IMR-90 (cell line): Measurements from ENCODE around the gene QPRT. TPM values are rescaled to one million over a fixed set of nuclear protein-coding genes. Genes with fewer than 3 reads are reported as not detected.

Source experiments
- ATAC-seq: fragments of 200-7000 bp; cut with Tn5 transposase; 2 replicates; pipeline ENCODE4 v1.9.1; 2020; ENCODE audit warnings: low read depth, mild to moderate bottlenecking, moderate library complexity
- BruUV-seq: library from RNA; stranded (reverse); fragments of 400-500 nt; replicated peaks from 2 replicates; lab custom pipeline; 2021; lab: Mats Ljungman, UMichigan
- CTCF ChIA-PET: fragments of 300-600 bp; formaldehyde crosslinking; extraction: SDS; loops from one replicate; lab custom pipeline; 2021; ENCODE audit warnings: antibody characterized with exemption; lab: Yijun Ruan, JAX
- POLR2A ChIA-PET: fragments of 300-600 bp; sonication (Branson Sonifier 250); formaldehyde crosslinking; loops from one replicate; lab custom pipeline; 2022; ENCODE audit warnings: antibody characterized with exemption; ENCODE audit not compliant: unreplicated experiment; lab: Charles Lee
- DNase-seq: peaks from one replicate; pipeline ENCODE4 v3.0.0; 2013
- H2AFZ ChIP-seq: replicated peaks from 2 replicates; pipeline ENCODE3; 2013; ENCODE audit warnings: low read length, mild to moderate bottlenecking; ENCODE audit not compliant: poor library complexity
- H2AK5ac ChIP-seq: 2 replicates; pipeline ENCODE4 v1.6.1; 2013; ENCODE audit warnings: low read depth, low read length, inconsistent platforms
- H2AK9ac ChIP-seq: replicated peaks from 2 replicates; pipeline ENCODE3; 2013; ENCODE audit warnings: mild to moderate bottlenecking, low read depth, low read length, moderate library complexity; ENCODE audit not compliant: poor library complexity
- H2BK120ac ChIP-seq: 2 replicates; pipeline ENCODE4 v1.6.1; 2013; ENCODE audit warnings: low read depth, low read length, inconsistent platforms
- H2BK15ac ChIP-seq: 3 replicates; pipeline ENCODE4 v1.6.1; 2013; ENCODE audit warnings: low read depth, low read length, inconsistent platforms
- H2BK20ac ChIP-seq: 2 replicates; pipeline ENCODE4 v1.6.1; 2013; ENCODE audit warnings: low read depth, mild to moderate bottlenecking, inconsistent platforms, low read length, moderate library complexity
- H2BK5ac ChIP-seq: 2 replicates; pipeline ENCODE4 v1.6.1; 2013; ENCODE audit warnings: mild to moderate bottlenecking, low read depth, low read length, inconsistent platforms; ENCODE audit not compliant: poor library complexity, severe bottlenecking
- H3K14ac ChIP-seq: replicated peaks from 2 replicates; pipeline ENCODE4 v1.6.1; 2013; ENCODE audit warnings: low read depth, low read length, inconsistent platforms
- H3K18ac ChIP-seq: 2 replicates; pipeline ENCODE4 v1.6.1; 2013; ENCODE audit warnings: low read depth, low read length, control low read depth
- H3K23ac ChIP-seq: 2 replicates; pipeline ENCODE4 v1.6.1; 2013; ENCODE audit warnings: low read depth, low read length, inconsistent platforms
- H3K27ac ChIP-seq: 2 replicates; pipeline ENCODE4 v1.5.1; 2013; ENCODE audit warnings: mild to moderate bottlenecking, control low read depth, low read length; ENCODE audit not compliant: insufficient read depth
- H3K27me3 ChIP-seq: 2 replicates; pipeline ENCODE4 v1.6.1; 2013; ENCODE audit warnings: low read length; ENCODE audit not compliant: control insufficient read depth, insufficient read depth
- H3K36me3 ChIP-seq: 2 replicates; pipeline ENCODE4 v1.6.1; 2013; ENCODE audit warnings: low read length, mixed read lengths; ENCODE audit not compliant: control insufficient read depth, insufficient read depth
- H3K4ac ChIP-seq: 2 replicates; pipeline ENCODE4 v1.6.1; 2013; ENCODE audit warnings: low read depth, low read length, inconsistent platforms
- H3K4me1 ChIP-seq: 2 replicates; pipeline ENCODE4 v1.6.1; 2013; ENCODE audit warnings: low read length, mixed read lengths; ENCODE audit not compliant: control insufficient read depth, insufficient read depth
- H3K4me2 ChIP-seq: 2 replicates; pipeline ENCODE4 v1.6.1; 2013; ENCODE audit warnings: low read depth, mild to moderate bottlenecking, control low read depth, low read length, moderate library complexity
- H3K4me3 ChIP-seq: 2 replicates; pipeline ENCODE4 v1.5.1; 2013; ENCODE audit warnings: low read depth, mild to moderate bottlenecking, control low read depth, low read length, moderate library complexity; ENCODE audit not compliant: insufficient read depth
- H3K56ac ChIP-seq: 2 replicates; pipeline ENCODE4 v1.6.1; 2013; ENCODE audit warnings: low read length, inconsistent platforms; ENCODE audit not compliant: insufficient read depth; ENCODE audit errors: extremely low read depth
- H3K79me1 ChIP-seq, 2 experiments: 2 replicates each; pipeline ENCODE4 v1.6.1; 2013; ENCODE audit warnings: low read length in 2 of 2, inconsistent platforms in 1 of 2, low read depth in 1 of 2
- H3K9ac ChIP-seq: 2 replicates; pipeline ENCODE4 v1.6.1; 2013; ENCODE audit warnings: low read depth, low read length, control low read depth
- H3K9me1 ChIP-seq: 2 replicates; pipeline ENCODE4 v1.6.1; 2013; ENCODE audit warnings: low read length, inconsistent platforms; ENCODE audit not compliant: insufficient read depth
- H3K9me3 ChIP-seq: 2 replicates; pipeline ENCODE4 v1.6.1; 2013; ENCODE audit warnings: low read length; ENCODE audit not compliant: control insufficient read depth, insufficient read depth
- H4K20me1 ChIP-seq: 2 replicates; pipeline ENCODE4 v1.6.1; 2013; ENCODE audit warnings: low read length, inconsistent platforms; ENCODE audit not compliant: insufficient read depth
- H4K5ac ChIP-seq: 2 replicates; pipeline ENCODE4 v1.6.1; 2013; ENCODE audit warnings: mild to moderate bottlenecking, low read depth, low read length, control low read depth
- H4K8ac ChIP-seq, 2 experiments: 2 replicates each; pipeline ENCODE4 v1.6.1; 2013; ENCODE audit warnings: low read depth in 2 of 2, low read length in 2 of 2, control low read depth in 1 of 2, inconsistent platforms in 1 of 2
- H4K91ac ChIP-seq: 2 replicates; pipeline ENCODE4 v1.6.1; 2013; ENCODE audit warnings: low read depth, low read length, inconsistent platforms; ENCODE audit not compliant: insufficient read depth
- CEBPB ChIP-seq: IDR thresholded peaks from 2 replicates; pipeline ENCODE4 v1.6.1; 2012; ENCODE audit warnings: low read depth, low read length, improper control_type of control experiment
- MXI1 ChIP-seq: IDR thresholded peaks from 2 replicates; pipeline ENCODE4 v1.6.1; 2012; ENCODE audit warnings: low read depth, mild to moderate bottlenecking, low read length, moderate library complexity, borderline replicate concordance
- WGBS, 2 experiments: methylation state at CpG; one replicate each; pipeline versions ENCODE4 v1.1.5 to v1.1.7; 2013; ENCODE audit warnings: missing lambda C conversion rate in 2 of 2; ENCODE audit not compliant: insufficient read length in 1 of 2; ENCODE audit errors: extremely low coverage in 2 of 2; 5-methylcytosine and 5-hydroxymethylcytosine counted together
- dilution Hi-C: fragments of 300-500 bp; cut with HindIII; formaldehyde crosslinking; loops from one replicate; pipeline ENCODE4 v1.14.3; 2018; ENCODE audit warnings: low sequenced_read_pairs; ENCODE audit not compliant: unreplicated experiment
- in situ Hi-C: fragments of 300-500 bp; cut with MboI; formaldehyde crosslinking; loops from 3 replicates; pipeline ENCODE4 v1.14.3; 2019; ENCODE audit warnings: low sequenced_read_pairs, inconsistent platforms, mixed read lengths
- intact Hi-C: fragments of 100-400 bp; cut with micrococcal nuclease; formaldehyde crosslinking; loops from 2 replicates; pipeline ENCODE4 v1.10.0; 2022
- polyA plus RNA-seq, 3 experiments: library from polyadenylated mRNA; depleted of rRNA; stranded (reverse); fragments of >200 nt; gene quantifications; 2 replicates each; pipeline ENCODE4 v1.2.3, GENCODE V29; 2012; ENCODE audit warnings: low replicate concordance in 1 of 3
- total RNA-seq: library from RNA; depleted of rRNA; stranded (reverse); fragments of >200 nt; gene quantifications from 2 replicates; pipeline ENCODE4 v1.2.3, GENCODE V29; 2012
- TF ChIP-seq, protein P1 (sequence below): conservative IDR thresholded peaks from 2 replicates; pipeline ENCODE4 v1.5.1; 2012; ENCODE audit warnings: mild to moderate bottlenecking, low read depth, low read length, improper control_type of control experiment

QPRT gene
- total and polyA plus RNA-seq, 2 of the 4 experiments (the other 2 are of a cell fraction) = 3.4 to 6.3 TPM

- dilution Hi-C loops (no loop called here), intact Hi-C loops (loop anchor here (1.0 to 10.0 kb wide), 2 partner anchors 20 to 746 kb away; partner anchors contain the start of gene SPNS1)
- WGBS, 2 experiments = 80% methylated on average over 1 of the region's 5 CpGs; no CpG with 5 or more reads in 1 of the 2 experiments
Observed at GRCh38 chr16:29720703-29721102, 41.7 kb downstream of the QPRT start.

More at GRCh38 chr16:29720703-29721102, 41.7 kb downstream of the QPRT start:
- H2AK5ac ChIP-seq = no peak overlapping the region
- H3K9me1 ChIP-seq = no peaks in the 10 kb centered on the region
- DNase-seq = no peak
- no peak overlapping the region for H3K18ac ChIP-seq
- no peak overlapping the region for H2BK120ac ChIP-seq
- H3K56ac ChIP-seq = no peak overlapping the region
- no peak for ATAC-seq
- H3K14ac ChIP-seq = no peak overlapping the region
- H3K4me1 ChIP-seq = no peaks in the 10 kb centered on the region
- H3K79me1 ChIP-seq = no peaks in the 10 kb centered on the region
- BruUV-seq = no TSS peak
- H3K4me3 ChIP-seq = no peak overlapping the region
- H3K4me2 ChIP-seq = no peak overlapping the region
- H3K9ac ChIP-seq = no peak overlapping the region
- H3K4ac ChIP-seq = no peak overlapping the region
- no peak overlapping the region for H4K91ac ChIP-seq
- TF ChIP-seq MXI1 (no peak), CEBPB (peak; percentile 54)
- TF ChIP-seq, protein P1, sequence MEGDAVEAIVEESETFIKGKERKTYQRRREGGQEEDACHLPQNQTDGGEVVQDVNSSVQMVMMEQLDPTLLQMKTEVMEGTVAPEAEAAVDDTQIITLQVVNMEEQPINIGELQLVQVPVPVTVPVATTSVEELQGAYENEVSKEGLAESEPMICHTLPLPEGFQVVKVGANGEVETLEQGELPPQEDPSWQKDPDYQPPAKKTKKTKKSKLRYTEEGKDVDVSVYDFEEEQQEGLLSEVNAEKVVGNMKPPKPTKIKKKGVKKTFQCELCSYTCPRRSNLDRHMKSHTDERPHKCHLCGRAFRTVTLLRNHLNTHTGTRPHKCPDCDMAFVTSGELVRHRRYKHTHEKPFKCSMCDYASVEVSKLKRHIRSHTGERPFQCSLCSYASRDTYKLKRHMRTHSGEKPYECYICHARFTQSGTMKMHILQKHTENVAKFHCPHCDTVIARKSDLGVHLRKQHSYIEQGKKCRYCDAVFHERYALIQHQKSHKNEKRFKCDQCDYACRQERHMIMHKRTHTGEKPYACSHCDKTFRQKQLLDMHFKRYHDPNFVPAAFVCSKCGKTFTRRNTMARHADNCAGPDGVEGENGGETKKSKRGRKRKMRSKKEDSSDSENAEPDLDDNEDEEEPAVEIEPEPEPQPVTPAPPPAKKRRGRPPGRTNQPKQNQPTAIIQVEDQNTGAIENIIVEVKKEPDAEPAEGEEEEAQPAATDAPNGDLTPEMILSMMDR = no peak
- no peak overlapping the region for H3K23ac ChIP-seq
- no peak overlapping the region for H2BK15ac ChIP-seq
- no peak overlapping the region for H2BK20ac ChIP-seq
- ChIA-PET CTCF (no interaction called here), POLR2A (no interaction called here)
- H3K27me3 ChIP-seq = peaks cover 4% of the 10 kb centered on the region
- H2AK9ac ChIP-seq = no peak overlapping the region
- in situ Hi-C loops = no loop called here
- H2BK5ac ChIP-seq = no peak overlapping the region
- no peaks in the 10 kb centered on the region for H4K20me1 ChIP-seq
- no peak overlapping the region for H4K5ac ChIP-seq
- no peaks in the 10 kb centered on the region for H3K9me3 ChIP-seq
- H3K27ac ChIP-seq = no peak overlapping the region
- no peaks in the 10 kb centered on the region for H3K36me3 ChIP-seq
- no peak overlapping the region for H2AFZ ChIP-seq
- H4K8ac ChIP-seq = no peak overlapping the region
